ENCODE data around the gene PAX3. TPM values are rescaled to one million over a fixed set of nuclear protein-coding genes. Genes with fewer than 3 reads are reported as not detected.

PAX3 gene
- total RNA-seq, 1 experiment from 2014 or later: not detected

DNA sequence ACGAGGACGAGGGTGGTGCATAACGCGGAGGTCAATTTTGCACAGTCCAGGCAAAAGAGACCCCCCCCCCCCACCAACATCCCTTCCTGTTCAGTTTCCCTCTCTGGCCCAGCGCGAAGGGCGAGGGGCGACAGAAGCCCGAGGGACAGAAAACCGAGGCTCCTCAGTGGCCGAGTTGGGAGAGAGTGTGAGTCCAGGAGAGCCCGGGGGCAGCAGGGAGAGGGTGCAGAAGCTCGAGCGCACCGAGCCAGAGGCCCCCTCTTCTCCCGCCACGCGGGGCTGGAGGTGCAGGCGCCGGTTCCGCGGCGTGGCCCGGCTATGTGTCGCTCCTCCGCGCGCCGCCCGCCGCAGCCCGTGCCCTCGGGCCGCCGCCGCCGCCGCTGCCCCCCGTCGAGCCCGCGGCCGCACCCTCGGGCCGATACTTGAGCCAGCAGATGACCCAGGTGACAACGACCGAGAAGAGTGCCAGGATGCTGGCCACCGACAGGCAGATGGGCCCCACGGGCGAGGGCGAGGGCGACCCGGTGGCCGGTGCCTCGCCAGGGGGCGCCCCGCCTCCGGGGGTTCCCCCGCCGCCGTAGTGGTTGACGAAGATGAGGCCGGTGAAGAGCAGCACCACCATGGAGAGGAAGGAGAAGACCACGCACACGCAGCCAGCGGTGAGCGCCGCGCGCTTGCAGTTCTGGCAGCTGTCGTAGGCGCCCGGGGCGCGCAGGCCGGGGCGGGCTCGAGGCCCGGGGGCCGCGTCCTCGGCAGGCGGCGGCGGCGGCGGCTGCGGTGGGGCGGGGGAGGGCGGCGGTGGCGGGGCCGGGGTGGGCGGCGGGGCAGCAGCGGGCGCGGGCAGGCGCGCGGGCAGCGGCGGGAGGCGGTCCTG, 20.2 kb upstream of the PAX3 start:
- H3K27me3 ChIP-seq (ENCODE audit: insufficient read depth, low read depth): peaks cover 13% of the 10 kb centered on the region; the same call in 1 of the 2 replicates
- H3K27ac ChIP-seq: no peak overlapping the region
- no TSS peak for BruUV-seq (replicated peaks)

DNA sequence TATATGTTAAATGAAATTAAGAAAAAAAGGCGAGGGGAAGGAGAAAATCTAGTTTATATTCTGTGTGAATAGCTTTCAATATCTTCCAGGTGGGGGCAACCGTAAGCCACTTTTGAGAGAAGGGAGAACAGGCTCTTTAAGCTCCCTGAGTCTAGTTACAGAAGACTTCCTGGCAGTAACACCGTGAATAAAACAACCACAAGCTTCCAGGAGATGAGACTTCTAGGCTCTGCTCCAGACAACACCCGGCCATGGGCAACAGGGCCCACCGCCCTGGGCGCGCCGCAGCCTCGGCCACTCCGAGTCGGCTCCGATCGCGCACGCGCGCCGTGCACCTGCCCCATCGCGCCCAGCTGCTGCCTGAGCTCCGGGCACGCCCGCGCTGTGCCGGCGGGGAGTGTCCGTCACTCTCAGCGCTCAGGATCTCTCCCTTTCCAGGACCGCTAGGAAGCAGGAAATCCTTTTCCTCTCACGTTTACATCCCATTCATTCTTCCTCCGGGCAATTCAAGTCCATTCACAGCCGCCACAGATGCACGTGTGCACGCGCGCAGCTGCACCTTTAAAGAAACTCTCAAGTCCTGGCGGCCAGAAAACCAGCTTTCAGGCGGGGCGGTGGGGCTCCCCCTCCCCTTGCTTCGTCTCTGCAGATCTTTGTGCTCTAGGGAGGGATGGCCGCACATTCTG, 19.4 kb upstream of the PAX3 start:
- ChIA-PET POLR2A (ENCODE audit: unreplicated experiment) (interaction anchor here (0.7 kb wide), 1 partner anchor 1461 kb away, joined by 5 read pairs; no protein-coding TSS in a partner anchor), CTCF (interaction anchor here (0.5 to 1.9 kb wide), 20 partner anchors 166 to 621 kb away, joined by 3 to 37 read pairs (median 4); no protein-coding TSS in a partner anchor)
- Histone ChIP-seq H3K4me3 (peak overlapping the region; percentile 79), H3K9me2 (ENCODE audit: insufficient read depth) (no peaks in the 10 kb centered on the region), H3K27me3 (ENCODE audit: insufficient read depth, low read depth) (peaks cover 13% of the 10 kb centered on the region; the same call in 1 of the 2 replicates), H3K79me2 (ENCODE audit: low read depth) (no peaks in the 10 kb centered on the region), H3K4me2 (peak overlapping the region; percentile 88), H3F3A (ENCODE audit: insufficient read depth, low read depth) (peaks cover 5% of the 10 kb centered on the region; the same call in 1 of the 2 replicates), H3K36me3 (ENCODE audit: low read depth) (no peaks in the 10 kb centered on the region), H3K4me1 (replicated peaks; ENCODE audit: insufficient read depth) (peaks cover 5% of the 10 kb centered on the region; the same call in 1 of the 2 replicates), H3K27ac (no peak overlapping the region), H4K20me1 (ENCODE audit: insufficient read depth) (no peaks in the 10 kb centered on the region), H2AFZ (peak overlapping the region; percentile 90), H3K9me3 (ENCODE audit: insufficient read depth, low read depth) (no peaks in the 10 kb centered on the region)
- intact Hi-C loops (cut with micrococcal nuclease; ENCODE audit: unreplicated experiment): loop anchor here (1.0 kb wide), 4 partner anchors 165 to 295 kb away; no protein-coding TSS in a partner anchor
- peak; percentile 74 to 89 for DNase-seq
- no peak for TF ChIP-seq EZH2 (IDR thresholded peaks at IDR 0.05; ENCODE audit: low read depth)
- TF ChIP-seq, protein P1, sequence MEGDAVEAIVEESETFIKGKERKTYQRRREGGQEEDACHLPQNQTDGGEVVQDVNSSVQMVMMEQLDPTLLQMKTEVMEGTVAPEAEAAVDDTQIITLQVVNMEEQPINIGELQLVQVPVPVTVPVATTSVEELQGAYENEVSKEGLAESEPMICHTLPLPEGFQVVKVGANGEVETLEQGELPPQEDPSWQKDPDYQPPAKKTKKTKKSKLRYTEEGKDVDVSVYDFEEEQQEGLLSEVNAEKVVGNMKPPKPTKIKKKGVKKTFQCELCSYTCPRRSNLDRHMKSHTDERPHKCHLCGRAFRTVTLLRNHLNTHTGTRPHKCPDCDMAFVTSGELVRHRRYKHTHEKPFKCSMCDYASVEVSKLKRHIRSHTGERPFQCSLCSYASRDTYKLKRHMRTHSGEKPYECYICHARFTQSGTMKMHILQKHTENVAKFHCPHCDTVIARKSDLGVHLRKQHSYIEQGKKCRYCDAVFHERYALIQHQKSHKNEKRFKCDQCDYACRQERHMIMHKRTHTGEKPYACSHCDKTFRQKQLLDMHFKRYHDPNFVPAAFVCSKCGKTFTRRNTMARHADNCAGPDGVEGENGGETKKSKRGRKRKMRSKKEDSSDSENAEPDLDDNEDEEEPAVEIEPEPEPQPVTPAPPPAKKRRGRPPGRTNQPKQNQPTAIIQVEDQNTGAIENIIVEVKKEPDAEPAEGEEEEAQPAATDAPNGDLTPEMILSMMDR (conservative IDR thresholded peaks at IDR 0.05): peak; percentile 87
- BruUV-seq (replicated peaks): no TSS peak

More for the DNA sequence above, 20.2 kb upstream of the PAX3 start:
- Histone ChIP-seq H3K79me2 (ENCODE audit: low read depth) (no peaks in the 10 kb centered on the region), H3K4me2 (peak overlapping the region; percentile 88), H3K4me1 (replicated peaks; ENCODE audit: insufficient read depth) (peaks cover 5% of the 10 kb centered on the region; the same call in 1 of the 2 replicates), H3K36me3 (ENCODE audit: low read depth) (no peaks in the 10 kb centered on the region), H4K20me1 (ENCODE audit: insufficient read depth) (no peaks in the 10 kb centered on the region), H3K9me3 (ENCODE audit: insufficient read depth, low read depth) (no peaks in the 10 kb centered on the region), H3F3A (ENCODE audit: insufficient read depth, low read depth) (peaks cover 5% of the 10 kb centered on the region; the same call in 1 of the 2 replicates), H2AFZ (peak overlapping the region; percentile 90), H3K9me2 (ENCODE audit: insufficient read depth) (no peaks in the 10 kb centered on the region), H3K4me3 (peak overlapping the region; percentile 79)
- peak; percentile 43 to 75 for DNase-seq
- TF ChIP-seq, protein P1 (conservative IDR thresholded peaks at IDR 0.05): peak; percentile 64
- TF ChIP-seq EZH2 (IDR thresholded peaks at IDR 0.05; ENCODE audit: low read depth): no peak
- intact Hi-C loops (cut with micrococcal nuclease; ENCODE audit: unreplicated experiment): loop anchor here (1.0 kb wide), 4 partner anchors 164 to 294 kb away; no protein-coding TSS in a partner anchor
- POLR2A ChIA-PET (ENCODE audit: unreplicated experiment): no interaction called here
- CTCF ChIA-PET: interaction anchor here (0.7 to 1.9 kb wide), 14 partner anchors 165 to 372 kb away, joined by 3 to 37 read pairs (median 4); no protein-coding TSS in a partner anchor

DNA sequence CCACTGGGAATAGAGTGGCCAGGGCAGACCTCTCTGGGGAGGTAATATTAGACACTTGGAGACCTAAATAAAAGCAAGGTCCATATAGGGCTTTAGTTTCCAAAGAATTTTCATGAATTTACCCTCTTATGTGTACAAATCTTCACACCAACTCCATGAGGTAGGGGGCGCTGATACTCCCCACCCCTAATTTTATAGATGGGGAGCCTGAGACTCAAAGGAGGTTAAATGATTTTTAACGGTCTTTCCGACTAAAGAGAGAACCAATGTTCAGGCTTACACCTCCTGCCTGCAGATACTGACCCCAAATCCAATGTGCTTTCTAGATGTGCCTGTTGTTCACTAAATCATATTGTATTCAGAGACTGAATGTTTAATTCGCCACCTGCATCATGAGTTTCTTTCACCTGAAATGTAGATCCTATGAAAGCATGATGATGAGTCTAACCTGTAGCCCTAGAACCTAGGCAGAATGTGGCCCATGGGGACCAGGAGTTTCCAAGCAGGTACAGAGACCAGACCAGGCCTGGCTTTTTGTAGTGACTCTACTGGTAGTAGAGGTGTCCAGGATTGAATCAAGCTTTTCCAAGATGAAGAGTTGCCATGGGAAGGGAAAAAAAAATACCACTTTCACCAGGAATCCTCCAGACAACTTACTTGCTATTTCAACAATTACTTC, 16.8 kb upstream of the PAX3 start:
- no TSS peak for BruUV-seq (replicated peaks)
- H3K27ac ChIP-seq: no peak overlapping the region
- no peak overlapping the region for H3K4me3 ChIP-seq
- no peaks in the 10 kb centered on the region for H3K9me2 ChIP-seq (ENCODE audit: insufficient read depth)
- DNase-seq: no peak
- no peaks in the 10 kb centered on the region for H4K20me1 ChIP-seq (ENCODE audit: insufficient read depth)
- no peak overlapping the region for H3K4me2 ChIP-seq
- no peaks in the 10 kb centered on the region for H3K36me3 ChIP-seq (ENCODE audit: low read depth)
- H3K27me3 ChIP-seq (ENCODE audit: insufficient read depth, low read depth): peaks cover 20% of the 10 kb centered on the region
- H3K9me3 ChIP-seq (ENCODE audit: insufficient read depth, low read depth): no peaks in the 10 kb centered on the region
- H3K79me2 ChIP-seq (ENCODE audit: low read depth): no peaks in the 10 kb centered on the region
- H2AFZ ChIP-seq: no peak overlapping the region
- H3K4me1 ChIP-seq (replicated peaks; ENCODE audit: insufficient read depth): peaks cover 5% of the 10 kb centered on the region; the same call in 1 of the 2 replicates
- POLR2A ChIA-PET (ENCODE audit: unreplicated experiment): no interaction called here
- no peak for TF ChIP-seq EZH2 (IDR thresholded peaks at IDR 0.05; ENCODE audit: low read depth)
- TF ChIP-seq, protein P1 (conservative IDR thresholded peaks at IDR 0.05): peak; percentile 65
- peaks cover 5% of the 10 kb centered on the region; the same call in 1 of the 2 replicates for H3F3A ChIP-seq (ENCODE audit: insufficient read depth, low read depth)
- CTCF ChIA-PET: no interaction called here
- intact Hi-C loops (cut with micrococcal nuclease; ENCODE audit: unreplicated experiment): no loop called here
